ENCODE results near the gene BACE2. TPM values are rescaled to one million over a fixed set of nuclear protein-coding genes. Genes with fewer than 3 reads are reported as not detected.
A peak's percentile ranks its signal among the peaks of the same experiment; 100 is the strongest.

Gene BACE2
- total and polyA plus RNA-seq, 2 donors (not counting 1 experiment from before 2014, with no cell fraction given): 18.4 to 40.8 TPM

DNA sequence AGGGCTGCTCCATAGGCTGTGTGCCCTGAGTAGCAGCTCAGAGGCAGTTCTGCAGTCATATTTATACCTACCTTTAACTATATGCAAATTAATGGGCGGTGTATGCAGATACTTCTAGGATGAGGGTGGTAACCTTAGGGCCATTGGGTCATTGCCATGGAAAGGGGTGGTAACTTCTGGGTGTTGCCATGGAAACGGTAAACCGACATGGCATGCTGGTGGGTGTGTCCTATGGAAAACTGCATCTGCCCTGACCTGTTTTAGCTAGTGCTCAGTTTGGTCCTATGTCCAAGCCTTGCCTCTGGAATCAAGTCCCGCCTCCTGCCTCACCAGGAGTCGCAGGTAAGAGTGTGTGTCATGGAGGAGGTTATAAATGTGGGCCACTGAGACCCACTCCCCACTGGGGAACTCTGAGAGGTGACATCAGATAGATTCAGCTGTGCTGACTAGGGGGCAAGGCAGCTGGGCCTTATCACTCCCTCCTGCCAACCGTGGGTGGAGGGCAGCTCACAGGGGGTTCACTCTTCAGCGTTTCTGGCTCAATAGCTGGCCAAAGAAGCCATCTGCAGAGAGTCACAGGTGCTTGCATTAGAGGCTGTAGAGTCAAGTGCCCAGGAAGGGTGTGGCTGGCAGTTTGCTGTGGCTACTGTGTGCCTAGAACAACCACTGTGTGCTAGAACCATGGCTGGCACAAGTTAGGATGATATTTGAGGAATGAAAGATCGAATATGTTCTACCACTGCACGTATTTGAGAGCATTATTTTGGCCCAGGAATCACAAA, 19.0 kb downstream of the BACE2 start:
- Mint-ChIP-seq H3K4me1 (peaks cover 50% of the 10 kb centered on the region), H3K27ac (peak overlapping the region; percentile 67), H3K4me3 (peak overlapping the region; percentile 38), H3K9me3 (ENCODE audit: insufficient read depth) (peaks cover 5% of the 10 kb centered on the region), H3K27me3 (no peaks in the 10 kb centered on the region)
- Histone ChIP-seq H3K4me2 (replicated peaks; ENCODE audit: low read depth, low read length, poor library complexity, severe bottlenecking) (peak overlapping the region; percentile 15), H3K9ac (ENCODE audit: low read length) (peak overlapping the region; percentile 8), H3K36me3 (replicated peaks in 1 of 2; ENCODE audit: control extremely low read depth in 1 of 2, control insufficient read depth in 1 of 2, extremely low read depth in 1 of 2, insufficient read depth in 2 of 2, low read length in 1 of 2) (no peaks in the 10 kb centered on the region), H3K4me1 (ENCODE audit: control insufficient read depth in 2 of 2, insufficient read depth in 2 of 2, low read length in 2 of 2) (peaks cover 17 to 33% of the 10 kb centered on the region in 2 donors), H3K79me2 (ENCODE audit: control insufficient read depth, insufficient read depth, low read length) (peaks cover 13% of the 10 kb centered on the region), H2AFZ (ENCODE audit: insufficient read depth, low read depth, low read length, poor library complexity, severe bottlenecking) (no peak overlapping the region), H3K27me3 (replicated peaks in 1 of 4; ENCODE audit: control extremely low read depth in 1 of 4, control insufficient read depth in 3 of 4, insufficient read depth in 4 of 4, low read length in 3 of 4) (no peaks in the 10 kb centered on the region), H3K27ac (ENCODE audit: low read length in 2 of 2) (no peak overlapping the region), H3K4me3 (ENCODE audit: control extremely low read depth in 1 of 5, extremely low read depth in 1 of 5, insufficient read depth in 1 of 5, low read depth in 2 of 5, low read length in 4 of 5) (no peak overlapping the region), H4K20me1 (ENCODE audit: control insufficient read depth, insufficient read depth, low read length, poor library complexity, severe bottlenecking) (no peaks in the 10 kb centered on the region), H3K9me3 (ENCODE audit: control extremely low read depth in 1 of 3, control insufficient read depth in 2 of 3, insufficient read depth in 1 of 3, low read length in 2 of 3) (peaks cover 0 to 8% (median 8%) of the 10 kb centered on the region in 3 donors)
- ATAC-seq (ENCODE audit: low read depth) (peak; percentile 10), DNase-seq (no peak)
- intact Hi-C loops (cut with micrococcal nuclease): no loop called here
- TF ChIP-seq EZH2 (IDR thresholded peaks at IDR 0.05; ENCODE audit: borderline replicate concordance, insufficient read depth, low read depth, low read length, poor library complexity, severe bottlenecking): no peak
- TF ChIP-seq, protein P1, sequence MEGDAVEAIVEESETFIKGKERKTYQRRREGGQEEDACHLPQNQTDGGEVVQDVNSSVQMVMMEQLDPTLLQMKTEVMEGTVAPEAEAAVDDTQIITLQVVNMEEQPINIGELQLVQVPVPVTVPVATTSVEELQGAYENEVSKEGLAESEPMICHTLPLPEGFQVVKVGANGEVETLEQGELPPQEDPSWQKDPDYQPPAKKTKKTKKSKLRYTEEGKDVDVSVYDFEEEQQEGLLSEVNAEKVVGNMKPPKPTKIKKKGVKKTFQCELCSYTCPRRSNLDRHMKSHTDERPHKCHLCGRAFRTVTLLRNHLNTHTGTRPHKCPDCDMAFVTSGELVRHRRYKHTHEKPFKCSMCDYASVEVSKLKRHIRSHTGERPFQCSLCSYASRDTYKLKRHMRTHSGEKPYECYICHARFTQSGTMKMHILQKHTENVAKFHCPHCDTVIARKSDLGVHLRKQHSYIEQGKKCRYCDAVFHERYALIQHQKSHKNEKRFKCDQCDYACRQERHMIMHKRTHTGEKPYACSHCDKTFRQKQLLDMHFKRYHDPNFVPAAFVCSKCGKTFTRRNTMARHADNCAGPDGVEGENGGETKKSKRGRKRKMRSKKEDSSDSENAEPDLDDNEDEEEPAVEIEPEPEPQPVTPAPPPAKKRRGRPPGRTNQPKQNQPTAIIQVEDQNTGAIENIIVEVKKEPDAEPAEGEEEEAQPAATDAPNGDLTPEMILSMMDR (IDR thresholded peaks at IDR 0.05): no peak
- ChIA-PET POLR2A (no interaction called here), CTCF (interaction anchor here (1.0 to 1.8 kb wide), 2 partner anchors 17 to 97 kb away, joined by 3 to 5 read pairs; no protein-coding TSS in a partner anchor)
- 65% methylated on average over 4 of the region's 9 CpGs for WGBS (ENCODE audit: insufficient coverage)

DNA sequence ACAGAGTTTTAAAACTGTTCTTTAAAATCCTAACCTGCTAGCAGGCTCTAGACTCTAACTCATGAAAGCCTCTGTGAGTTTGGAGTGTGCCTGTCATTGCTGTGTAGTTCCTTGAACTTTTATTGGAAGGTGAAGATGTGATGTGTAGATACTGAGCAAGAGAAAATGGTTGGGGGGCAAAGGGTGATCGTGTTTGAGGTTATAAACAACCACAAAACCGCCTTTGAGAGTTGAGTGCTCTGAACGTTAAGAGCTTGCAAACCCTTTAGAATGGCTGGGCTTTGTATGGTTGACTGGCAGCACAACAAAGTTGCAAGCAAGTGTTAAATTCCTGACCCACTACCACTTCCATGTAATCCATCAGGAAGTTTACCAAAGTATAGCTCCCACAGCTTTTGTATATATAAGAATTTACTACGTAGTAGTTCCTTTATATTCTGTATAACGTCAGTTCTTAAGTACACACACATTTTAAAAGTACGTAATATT, 19.6 kb downstream of the BACE2 start:
- Mint-ChIP-seq H3K27ac (peak overlapping the region; percentile 21), H3K4me3 (peak overlapping the region; percentile 38), H3K27me3 (no peaks in the 10 kb centered on the region), H3K9me3 (ENCODE audit: insufficient read depth) (peaks cover 5% of the 10 kb centered on the region), H3K4me1 (peaks cover 56% of the 10 kb centered on the region)
- Histone ChIP-seq H4K20me1 (ENCODE audit: control insufficient read depth, insufficient read depth, low read length, poor library complexity, severe bottlenecking) (no peaks in the 10 kb centered on the region), H3K79me2 (ENCODE audit: control insufficient read depth, insufficient read depth, low read length) (peaks cover 9% of the 10 kb centered on the region), H3K27ac (ENCODE audit: low read length in 2 of 2) (no peak overlapping the region), H3K4me2 (replicated peaks; ENCODE audit: low read depth, low read length, poor library complexity, severe bottlenecking) (peak overlapping the region; percentile 15), H3K27me3 (replicated peaks in 1 of 4; ENCODE audit: control extremely low read depth in 1 of 4, control insufficient read depth in 3 of 4, insufficient read depth in 4 of 4, low read length in 3 of 4) (no peaks in the 10 kb centered on the region), H3K36me3 (replicated peaks in 1 of 2; ENCODE audit: control extremely low read depth in 1 of 2, control insufficient read depth in 1 of 2, extremely low read depth in 1 of 2, insufficient read depth in 2 of 2, low read length in 1 of 2) (no peaks in the 10 kb centered on the region), H3K4me1 (ENCODE audit: control insufficient read depth in 2 of 2, insufficient read depth in 2 of 2, low read length in 2 of 2) (peaks cover 17 to 33% of the 10 kb centered on the region in 2 donors), H2AFZ (ENCODE audit: insufficient read depth, low read depth, low read length, poor library complexity, severe bottlenecking) (no peak overlapping the region), H3K9me3 (ENCODE audit: control extremely low read depth in 1 of 3, control insufficient read depth in 2 of 3, insufficient read depth in 1 of 3, low read length in 2 of 3) (peaks cover 0 to 8% (median 8%) of the 10 kb centered on the region in 3 donors), H3K4me3 (ENCODE audit: control extremely low read depth in 1 of 5, extremely low read depth in 1 of 5, insufficient read depth in 1 of 5, low read depth in 2 of 5, low read length in 4 of 5) (no peak overlapping the region), H3K9ac (ENCODE audit: low read length) (peak overlapping the region; percentile 8)
- CTCF ChIA-PET: no interaction called here
- no CpG with 5 or more reads among the region's 6 CpGs for WGBS (ENCODE audit: insufficient coverage)
- intact Hi-C loops (cut with micrococcal nuclease): no loop called here
- ATAC-seq (ENCODE audit: low read depth) (no peak), DNase-seq (no peak)
- POLR2A ChIA-PET: no interaction called here
- TF ChIP-seq, protein P1 (IDR thresholded peaks at IDR 0.05): no peak
- TF ChIP-seq EZH2 (IDR thresholded peaks at IDR 0.05; ENCODE audit: borderline replicate concordance, insufficient read depth, low read depth, low read length, poor library complexity, severe bottlenecking): no peak
